Measurements from ENCODE around the gene ARRB1. TPM values are rescaled to one million over a fixed set of nuclear protein-coding genes. Genes with fewer than 3 reads are reported as not detected.

ARRB1 gene
- total and polyA plus RNA-seq, 9 of the 15 experiments (the other 6 are each of a cell fraction or from before 2014, with no cell fraction given), result 6.6 to 45.4 (median 28.5) TPM

DNA sequence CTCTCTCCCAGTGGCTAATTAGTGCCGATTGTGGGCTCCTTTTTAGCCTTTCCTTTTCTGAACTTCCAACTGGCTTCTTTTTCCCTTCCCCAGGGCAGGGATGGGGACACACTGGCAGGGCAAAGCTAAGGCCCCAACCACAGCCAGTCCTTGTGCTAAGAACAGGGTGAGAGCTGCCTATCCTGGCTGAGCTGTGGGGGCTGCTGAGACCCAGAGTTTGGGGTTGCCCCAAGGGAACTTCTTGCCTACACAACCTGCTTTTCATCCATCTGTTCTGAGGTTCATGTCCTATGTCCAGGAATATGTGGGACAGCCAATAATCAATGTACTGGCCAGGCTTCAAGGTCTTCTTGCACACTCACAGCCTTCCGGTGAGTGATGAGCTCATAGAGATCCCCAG lies 120.8 kb downstream of the ARRB1 start (continued):
- TF ChIP-seq, protein P1, sequence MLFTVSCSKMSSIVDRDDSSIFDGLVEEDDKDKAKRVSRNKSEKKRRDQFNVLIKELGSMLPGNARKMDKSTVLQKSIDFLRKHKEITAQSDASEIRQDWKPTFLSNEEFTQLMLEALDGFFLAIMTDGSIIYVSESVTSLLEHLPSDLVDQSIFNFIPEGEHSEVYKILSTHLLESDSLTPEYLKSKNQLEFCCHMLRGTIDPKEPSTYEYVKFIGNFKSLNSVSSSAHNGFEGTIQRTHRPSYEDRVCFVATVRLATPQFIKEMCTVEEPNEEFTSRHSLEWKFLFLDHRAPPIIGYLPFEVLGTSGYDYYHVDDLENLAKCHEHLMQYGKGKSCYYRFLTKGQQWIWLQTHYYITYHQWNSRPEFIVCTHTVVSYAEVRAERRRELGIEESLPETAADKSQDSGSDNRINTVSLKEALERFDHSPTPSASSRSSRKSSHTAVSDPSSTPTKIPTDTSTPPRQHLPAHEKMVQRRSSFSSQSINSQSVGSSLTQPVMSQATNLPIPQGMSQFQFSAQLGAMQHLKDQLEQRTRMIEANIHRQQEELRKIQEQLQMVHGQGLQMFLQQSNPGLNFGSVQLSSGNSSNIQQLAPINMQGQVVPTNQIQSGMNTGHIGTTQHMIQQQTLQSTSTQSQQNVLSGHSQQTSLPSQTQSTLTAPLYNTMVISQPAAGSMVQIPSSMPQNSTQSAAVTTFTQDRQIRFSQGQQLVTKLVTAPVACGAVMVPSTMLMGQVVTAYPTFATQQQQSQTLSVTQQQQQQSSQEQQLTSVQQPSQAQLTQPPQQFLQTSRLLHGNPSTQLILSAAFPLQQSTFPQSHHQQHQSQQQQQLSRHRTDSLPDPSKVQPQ (CRISPR knock-in tag; IDR thresholded peaks at IDR 0.05; ENCODE audit: borderline replicate concordance), result no peak

DNA sequence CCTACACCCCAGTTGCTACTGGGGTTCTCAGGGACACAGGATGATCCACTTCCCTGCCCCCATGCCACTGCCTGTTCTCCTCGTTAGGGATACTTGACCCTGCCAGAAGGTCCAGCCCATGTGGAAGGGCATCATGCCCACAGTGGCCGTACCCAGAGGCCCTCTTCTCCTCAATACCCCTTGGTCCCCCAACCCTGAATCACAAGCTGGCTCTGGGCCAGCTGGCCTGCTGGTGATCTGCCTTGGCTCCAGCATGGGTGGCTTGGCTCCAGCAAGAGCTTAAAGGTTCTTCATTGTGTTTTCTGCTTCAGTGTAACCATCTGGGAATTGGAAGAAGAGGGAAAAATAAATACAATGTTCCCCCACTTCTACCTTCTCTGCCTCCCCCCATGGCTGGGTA lies 122.0 kb downstream of the ARRB1 start:
- Histone ChIP-seq H3K9me1 (ENCODE audit: control insufficient read depth, insufficient read depth, low read length) (no peaks in the 10 kb centered on the region), H3K27ac (ENCODE audit: extremely low read depth, low read depth, low read length) (no peak overlapping the region), H3K79me2 (ENCODE audit: control insufficient read depth, insufficient read depth, low read length) (no peaks in the 10 kb centered on the region), H2AFZ (ENCODE audit: low read depth, low read length) (no peak overlapping the region), H3K4me2 (ENCODE audit: insufficient read depth, low read length) (no peak overlapping the region), H4K20me1 (replicated peaks; ENCODE audit: control insufficient read depth, insufficient read depth, low read length) (peaks cover 5% of the 10 kb centered on the region; the same call in 1 of the 2 replicates), H3K36me3 (ENCODE audit: control insufficient read depth, insufficient read depth, low read length) (no peaks in the 10 kb centered on the region), H3K9me3 (replicated peaks; ENCODE audit: control insufficient read depth, insufficient read depth, low read depth, low read length) (no peaks in the 10 kb centered on the region), H3K4me1 (replicated peaks in 1 of 2; ENCODE audit: control insufficient read depth in 2 of 2, insufficient read depth in 2 of 2, low read length in 2 of 2) (no peaks in the 10 kb centered on the region), H3K27me3 (ENCODE audit: control insufficient read depth in 2 of 2, insufficient read depth in 2 of 2, low read length in 2 of 2) (peaks cover 11 to 42% of the 10 kb centered on the region in 2 experiments), H3K4me3 (no peak overlapping the region), H3K9ac (ENCODE audit: insufficient read depth in 1 of 2, low read depth in 2 of 2, low read length in 2 of 2) (no peak overlapping the region)
- in situ Hi-C loops (cut with MboI) (no loop called here), intact Hi-C loops (cut with micrococcal nuclease) (no loop called here)
- ChIA-PET CTCF (ENCODE audit: low intra/inter-chr PET ratio) (no interaction called here), POLR2A (interaction anchor here (0.6 to 0.9 kb wide), 2 partner anchors 12 to 174 kb away, joined by 3 read pairs; no protein-coding TSS in a partner anchor)
- no peak for TF ChIP-seq ZNF174 (CRISPR knock-in tag; IDR thresholded peaks at IDR 0.05)
- TF ChIP-seq NFIC (IDR thresholded peaks at IDR 0.05), result peak; percentile 64; the same call in 1 of the 2 replicates
- ATAC-seq, result no peak
- BruUV-seq (replicated peaks), result no TSS peak
- DNase-seq (ENCODE audit: extremely low read depth in 1 of 4, low spot score in 3 of 4), result no peak
- WGBS (ENCODE audit: insufficient coverage, low coverage, missing lambda C conversion rate), result 0% methylated on average over 2 of the region's 2 CpGs
- no peak for FAIRE-seq
